A549 (cell line): ENCODE measurements around the gene RBMS3. TPM values are rescaled to one million over a fixed set of nuclear protein-coding genes. Genes with fewer than 3 reads are reported as not detected.

ENCODE experiments used
- ATAC-seq, 2 experiments: fragments of 200-7000 bp in 1 of 2; fragments of >200 bp in 1 of 2; cut with Nextera tagmentation in 1 of 2; cut with Tn5 transposase in 1 of 2; 3 replicates each; pipeline versions ENCODE4 v1.8.0 to v1.9.1; 2018 to 2020; ENCODE audit warnings: mild to moderate bottlenecking in 1 of 2, moderate library complexity in 1 of 2
- CTCF ChIA-PET: fragments of 300-600 bp; sonication (Branson Sonifier 250); formaldehyde crosslinking; extraction: SDS; loops from one replicate; lab custom pipeline; 2021; ENCODE audit warnings: antibody characterized with exemption, inconsistent platforms; lab: Yijun Ruan, JAX
- POLR2A ChIA-PET: fragments of 350-600 bp; formaldehyde crosslinking; extraction: SDS; loops from one replicate; lab custom pipeline; 2021; ENCODE audit warnings: antibody characterized with exemption, inconsistent platforms; lab: Yijun Ruan, JAX
- DNase-seq, 2 experiments: peaks; one replicate each; pipeline versions ENCODE4 v3.0.0 to v3.0.0-alpha.2; 2011 to 2016; ENCODE audit warnings: low read depth in 1 of 2, low spot score in 1 of 2
- FAIRE-seq: peaks from 2 replicates; lab custom pipeline; 2011; peaks lifted over from hg19 to GRCh38; lab: Jason Lieb, UNC
- H3K27ac ChIP-seq, 2 experiments: fragments of >200 bp; sonication (Bioruptor Twin); formaldehyde crosslinking; 3 replicates each; pipeline ENCODE4 v1.5.1; 2016 to 2017
- H3K4me1 ChIP-seq: fragments of >200 bp; sonication (Bioruptor Twin); formaldehyde crosslinking; 3 replicates; pipeline ENCODE4 v1.6.1; 2016
- H3K4me2 ChIP-seq: fragments of >200 bp; sonication (Bioruptor Twin); formaldehyde crosslinking; 3 replicates; pipeline ENCODE4 v1.6.1; 2016
- H3K4me3 ChIP-seq: fragments of >200 bp; sonication (Bioruptor Twin); formaldehyde crosslinking; 3 replicates; pipeline ENCODE4 v1.5.1; 2016
- H3K9me3 ChIP-seq: fragments of >200 bp; sonication (Bioruptor Twin); formaldehyde crosslinking; 3 replicates; pipeline ENCODE4 v1.6.1; 2016
- ATOH8 ChIP-seq: fragments of 250-450 bp; sonication (Bioruptor Pico); IDR thresholded peaks from 2 replicates; pipeline ENCODE4 v1.5.0; 2020; ENCODE audit warnings: low read depth, mild to moderate bottlenecking, moderate library complexity
- CEBPB ChIP-seq, 2 experiments: fragments of >200 bp in 1 of 2; sonication (Bioruptor Twin) in 1 of 2; formaldehyde crosslinking in 1 of 2; IDR thresholded peaks; 2 replicates each; pipeline ENCODE4 v1.6.1; 2012 to 2016
- CHD4 ChIP-seq: fragments of 200-600 bp; sonication (generic); IDR thresholded peaks from 2 replicates; pipeline ENCODE4 v1.6.1; 2016; ENCODE audit warnings: antibody characterized with exemption, mild to moderate bottlenecking, borderline replicate concordance
- ESRRA ChIP-seq: fragments of 150-350 bp; IDR thresholded peaks from 2 replicates; pipeline ENCODE4 v1.6.1; 2014; ENCODE audit warnings: mild to moderate bottlenecking, low read length, borderline replicate concordance
- HOXB5 ChIP-seq: fragments of 250-450 bp; sonication (Bioruptor Pico); IDR thresholded peaks from 2 replicates; pipeline ENCODE4 v1.5.0; 2020; ENCODE audit warnings: mild to moderate bottlenecking, moderate library complexity
- MAFK ChIP-seq: fragments of 450-650 bp; IDR thresholded peaks from 2 replicates; pipeline ENCODE4 v1.6.1; 2014; ENCODE audit not compliant: partially characterized antibody
- MAZ ChIP-seq: fragments of 150-350 bp; IDR thresholded peaks from 2 replicates; pipeline ENCODE4 v1.6.1; 2014; ENCODE audit warnings: antibody characterized with exemption, low read depth, low read length, borderline replicate concordance
- MYC ChIP-seq: IDR thresholded peaks from 2 replicates; pipeline ENCODE4 v1.6.1; 2012; ENCODE audit warnings: mild to moderate bottlenecking, inconsistent platforms, low read length, improper control_type of control experiment, borderline replicate concordance
- NFE2L2 ChIP-seq: fragments of 150-350 bp; conservative IDR thresholded peaks from 2 replicates; pipeline ENCODE4 v1.6.1; 2014; ENCODE audit warnings: low read length
- PBX3 ChIP-seq: IDR thresholded peaks from 2 replicates; pipeline ENCODE4 v1.6.1; 2012
- POLR2A ChIP-seq: IDR thresholded peaks from 2 replicates; pipeline ENCODE4 v1.6.1; 2012; ENCODE audit warnings: mild to moderate bottlenecking, low read length
- RARB ChIP-seq: fragments of 250-450 bp; sonication (Bioruptor Pico); IDR thresholded peaks from 2 replicates; pipeline ENCODE4 v1.8.0; 2021; ENCODE audit warnings: mild to moderate bottlenecking, moderate library complexity
- REST ChIP-seq: fragments of 200-600 bp; sonication (generic); IDR thresholded peaks from 2 replicates; pipeline ENCODE4 v1.6.1; 2016; ENCODE audit warnings: antibody characterized with exemption, mild to moderate bottlenecking, moderate library complexity
- RNF2 ChIP-seq: fragments of 200-600 bp; sonication (generic); IDR thresholded peaks from 2 replicates; pipeline ENCODE4 v1.6.1; 2016; ENCODE audit warnings: low read depth, mild to moderate bottlenecking, antibody characterized with exemption, moderate library complexity, borderline replicate concordance
- TFCP2L1 ChIP-seq: fragments of 250-450 bp; sonication (Bioruptor Pico); IDR thresholded peaks from 2 replicates; pipeline ENCODE4 v1.5.0; 2021; ENCODE audit warnings: mild to moderate bottlenecking
- ZFP36 ChIP-seq: fragments of 450-650 bp; IDR thresholded peaks from 2 replicates; pipeline ENCODE4 v1.6.1; 2014; ENCODE audit warnings: borderline replicate concordance; ENCODE audit not compliant: partially characterized antibody
- ZNF302 ChIP-seq: fragments of 250-450 bp; sonication (Bioruptor Pico); IDR thresholded peaks from 2 replicates; pipeline ENCODE4 v1.9.0; 2021; ENCODE audit warnings: inconsistent platforms, mild to moderate bottlenecking, moderate library complexity
- WGBS: methylation state at CpG from one replicate; pipeline ENCODE4 v1.1.6; 2017; ENCODE audit errors: missing lambda C conversion rate; 5-methylcytosine and 5-hydroxymethylcytosine counted together
- polyA plus RNA-seq, 4 experiments: library from polyadenylated mRNA; depleted of rRNA in 3 of 4; stranded (reverse); fragments of >200 nt; fragmentation: RNase III in 1 of 4; extraction: RNeasy Plus Mini Kit Qiagen cat#74134 plus additional on column Dnase treatment in 1 of 4; gene quantifications; 2 replicates in 3 of 4; 3 replicates in 1 of 4; pipeline ENCODE4 v1.2.3, GENCODE V29; 2011 to 2017

The RBMS3 gene
- polyA plus RNA-seq, 2 of the 4 experiments (the other 2 are of a cell fraction): 0.92 to 4.1 TPM

- TF ChIP-seq CEBPB (IDR thresholded peaks at IDR 0.05): peak in 1 of 2 experiments; percentile 45; a peak in 1 of 4 replicates
- TF ChIP-seq MYC: no peak
- POLR2A ChIA-PET: no interaction called here
- Histone ChIP-seq H3K27ac (0 out of 6 replicates have a peak overlapping the region, but pooled peaks of 1 of the 2 experiments have one; percentile 9), H3K4me3 (no peak overlapping the region), H3K9me3 (no peaks in the 10 kb centered on the region), H3K4me1 (peaks cover 52% of the 10 kb centered on the region), H3K4me2 (peak overlapping the region; percentile 84)
- WGBS: 46% methylated on average over 2 of the region's 2 CpGs
- FAIRE-seq (no peak), ATAC-seq (no peak), DNase-seq (no peak)
- CTCF ChIA-PET: no interaction called here
Measured at GRCh38 chr3:29284497-29284896, 3.6 kb downstream of the RBMS3 start.

GRCh38 chr3:29285471-29286071, 4.7 kb downstream of the RBMS3 start:
- ATAC-seq (no peak), DNase-seq (peak in 1 of 2 experiments; percentile 42), FAIRE-seq (no peak)
- Histone ChIP-seq H3K4me3 (peak overlapping the region; percentile 16; the same call in 2 of the 3 replicates), H3K4me1 (peaks cover 54% of the 10 kb centered on the region), H3K27ac (peak overlapping the region; percentile 52 to 81), H3K9me3 (no peaks in the 10 kb centered on the region), H3K4me2 (peak overlapping the region; percentile 84)
- WGBS: 29% methylated on average over 4 of the region's 4 CpGs
- POLR2A ChIA-PET: no interaction called here
- no peak for TF ChIP-seq ESRRA
- no peak for TF ChIP-seq PBX3
- no peak for TF ChIP-seq MAZ
- TF ChIP-seq ZFP36: no peak
- TF ChIP-seq ATOH8 (CRISPR knock-in tag): no peak
- no peak for TF ChIP-seq RARB (CRISPR knock-in tag)
- TF ChIP-seq NFE2L2: no peak
- no peak for TF ChIP-seq REST
- TF ChIP-seq RNF2: no peak
- TF ChIP-seq CHD4: no peak
- no peak for TF ChIP-seq POLR2A
- TF ChIP-seq ZNF302 (CRISPR knock-in tag): no peak
- TF ChIP-seq MAFK: no peak
- no peak for TF ChIP-seq HOXB5 (CRISPR knock-in tag)
- TF ChIP-seq TFCP2L1 (CRISPR knock-in tag): no peak
- CTCF ChIA-PET: no interaction called here
